ENCODE results near the gene SEMA6D.

DNA sequence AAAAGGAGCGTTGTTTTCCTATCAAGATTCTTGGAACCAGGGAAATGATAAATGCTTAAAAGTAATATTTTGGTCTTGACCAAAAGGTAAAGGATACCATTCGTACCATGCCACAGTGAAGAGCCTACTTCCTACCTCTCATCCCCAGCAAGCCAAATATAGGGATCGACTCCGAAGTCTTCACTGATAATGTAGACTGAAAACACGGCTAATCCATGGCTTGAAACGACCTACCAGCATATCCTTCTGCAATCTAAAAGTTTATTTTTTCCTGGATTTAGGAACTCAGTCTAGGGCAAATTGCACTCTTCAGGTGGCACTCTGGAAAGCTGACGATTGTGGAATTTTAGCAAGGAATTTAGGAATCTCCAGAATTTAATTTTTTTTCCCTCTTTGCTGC is 1.9 kb upstream of the SEMA6D start:
- TF ChIP-seq, protein P1, sequence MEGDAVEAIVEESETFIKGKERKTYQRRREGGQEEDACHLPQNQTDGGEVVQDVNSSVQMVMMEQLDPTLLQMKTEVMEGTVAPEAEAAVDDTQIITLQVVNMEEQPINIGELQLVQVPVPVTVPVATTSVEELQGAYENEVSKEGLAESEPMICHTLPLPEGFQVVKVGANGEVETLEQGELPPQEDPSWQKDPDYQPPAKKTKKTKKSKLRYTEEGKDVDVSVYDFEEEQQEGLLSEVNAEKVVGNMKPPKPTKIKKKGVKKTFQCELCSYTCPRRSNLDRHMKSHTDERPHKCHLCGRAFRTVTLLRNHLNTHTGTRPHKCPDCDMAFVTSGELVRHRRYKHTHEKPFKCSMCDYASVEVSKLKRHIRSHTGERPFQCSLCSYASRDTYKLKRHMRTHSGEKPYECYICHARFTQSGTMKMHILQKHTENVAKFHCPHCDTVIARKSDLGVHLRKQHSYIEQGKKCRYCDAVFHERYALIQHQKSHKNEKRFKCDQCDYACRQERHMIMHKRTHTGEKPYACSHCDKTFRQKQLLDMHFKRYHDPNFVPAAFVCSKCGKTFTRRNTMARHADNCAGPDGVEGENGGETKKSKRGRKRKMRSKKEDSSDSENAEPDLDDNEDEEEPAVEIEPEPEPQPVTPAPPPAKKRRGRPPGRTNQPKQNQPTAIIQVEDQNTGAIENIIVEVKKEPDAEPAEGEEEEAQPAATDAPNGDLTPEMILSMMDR (IDR thresholded peaks at IDR 0.05) = no peak
- no peak for TF ChIP-seq POLR2A (IDR thresholded peaks at IDR 0.05)

All from transverse colon (tissue), 3 donors.